Measurements from ENCODE around the gene TPRG1L.

The TPRG1L gene

DNA sequence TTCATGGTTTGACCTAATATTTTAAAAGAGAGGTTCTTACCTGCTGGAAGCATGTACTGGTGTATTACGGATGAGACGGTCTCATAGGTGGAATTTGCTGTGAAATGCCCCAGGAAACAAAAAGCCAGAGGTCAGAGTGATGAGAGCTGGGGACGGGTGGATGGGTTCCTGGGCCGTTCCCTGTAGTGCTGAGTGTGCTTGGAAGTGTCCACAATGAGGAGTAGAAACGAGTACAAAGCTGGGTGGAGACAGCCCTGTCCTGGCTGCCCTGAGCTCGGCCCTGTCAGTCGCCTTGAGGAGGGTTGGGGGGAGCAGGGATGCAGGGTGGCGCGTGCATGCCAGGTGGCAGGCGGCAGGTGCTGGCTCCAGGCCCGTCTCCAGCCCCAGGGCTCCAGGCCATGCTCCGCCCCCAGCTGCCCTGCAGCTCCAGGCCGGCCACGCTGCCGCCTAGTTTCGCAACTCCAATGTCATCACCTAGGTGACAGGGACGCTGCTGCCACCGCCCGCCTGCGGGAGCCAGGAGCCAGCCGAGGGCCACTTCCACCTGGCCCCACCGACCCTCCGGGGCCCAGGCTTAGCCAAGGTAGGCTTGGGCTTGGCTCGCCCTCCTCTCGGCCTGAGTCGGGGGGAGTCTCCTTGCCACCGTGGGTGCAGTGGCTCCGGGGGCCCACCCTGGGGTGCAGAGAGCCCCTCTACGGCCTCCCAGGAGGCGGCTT lies 43.9 kb downstream of the TPRG1L start:
- peak; percentile 71 for DNase-seq

GRCh38 chr1:3669421-3669821 lies 44.6 kb downstream of the TPRG1L start:
- DNase-seq, result no peak

- no peak for DNase-seq
Observed at GRCh38 chr1:3669971-3670431, 45.2 kb downstream of the TPRG1L start.

- DNase-seq, result no peak
Observed at GRCh38 chr1:3670823-3671265, 46.0 kb downstream of the TPRG1L start.

DNA sequence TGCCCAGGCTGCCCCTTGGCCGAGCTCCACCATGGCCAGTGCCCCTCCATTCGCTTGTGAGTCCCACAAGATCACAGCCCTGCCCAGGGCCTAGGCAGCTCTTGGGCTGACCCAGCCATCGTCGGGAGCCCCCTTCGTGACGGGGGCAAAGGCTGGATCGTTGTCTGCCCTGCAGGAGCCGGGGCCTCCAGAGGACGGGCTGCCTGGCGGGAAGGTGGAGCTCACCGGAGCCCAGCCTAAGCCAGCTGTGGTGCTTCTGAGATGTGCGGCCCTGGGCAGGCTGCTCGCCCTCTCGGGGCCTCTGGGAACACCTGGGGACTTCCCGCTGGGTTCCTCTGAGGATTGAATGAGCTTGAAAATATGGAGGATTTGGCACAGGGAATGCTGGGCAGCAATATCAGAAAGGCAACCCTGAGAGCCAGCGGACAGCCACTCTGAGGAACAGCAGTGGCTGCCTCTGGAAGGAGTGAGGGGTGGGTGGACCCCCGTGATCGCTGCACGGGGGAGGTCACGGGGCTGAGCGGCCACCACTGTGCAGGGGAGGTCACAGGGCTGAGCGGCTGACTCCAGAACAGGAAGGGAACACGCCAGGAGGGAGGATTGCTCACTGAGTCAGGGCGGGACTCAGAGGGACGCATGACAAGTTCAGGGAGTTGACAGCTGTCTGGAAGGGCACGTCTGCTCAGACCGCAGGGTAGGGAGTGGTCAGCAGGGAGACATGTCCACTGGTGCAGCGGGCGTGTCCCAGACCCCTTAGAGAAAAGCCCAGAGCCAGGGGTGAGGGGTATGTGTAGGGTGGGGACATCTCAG lies 46.8 kb downstream of the TPRG1L start:
- DNase-seq, result no peak

DNA sequence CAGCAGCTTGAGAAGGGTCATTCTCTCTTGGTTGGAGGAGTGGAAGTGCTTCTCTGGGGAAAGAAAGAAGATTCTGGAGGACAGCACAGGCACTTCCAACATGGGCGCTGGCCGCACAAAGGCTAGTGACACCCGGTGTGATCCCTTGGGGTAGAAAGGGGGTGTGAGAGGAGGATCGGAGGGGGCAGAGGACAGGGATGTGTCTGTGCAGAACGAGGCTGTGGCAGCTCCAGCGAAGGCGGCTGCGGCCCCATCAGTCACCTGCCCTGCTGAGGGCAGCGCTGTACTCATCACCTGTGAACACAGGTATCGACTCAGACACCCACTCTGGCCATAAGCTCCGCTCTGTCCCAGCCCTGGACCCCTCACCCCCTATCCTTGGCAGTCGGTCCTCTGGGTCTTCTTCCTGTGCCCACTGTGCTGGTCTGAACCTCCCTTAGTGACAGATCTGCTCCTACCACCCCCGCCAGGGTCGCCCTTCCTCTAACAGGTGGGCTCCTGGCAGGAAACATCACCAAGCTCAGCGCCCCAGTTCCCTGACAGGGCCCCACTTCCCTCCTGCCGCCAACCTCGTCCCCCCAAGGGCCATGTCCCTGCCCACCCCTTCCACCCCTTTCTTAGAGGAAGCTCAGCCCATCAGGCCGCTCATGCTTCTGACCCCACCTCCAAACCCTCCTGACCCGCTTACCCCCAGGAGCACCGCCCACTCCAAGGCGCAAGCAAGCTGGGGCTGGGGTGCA lies 47.6 kb downstream of the TPRG1L start:
- no peak for DNase-seq

DNA sequence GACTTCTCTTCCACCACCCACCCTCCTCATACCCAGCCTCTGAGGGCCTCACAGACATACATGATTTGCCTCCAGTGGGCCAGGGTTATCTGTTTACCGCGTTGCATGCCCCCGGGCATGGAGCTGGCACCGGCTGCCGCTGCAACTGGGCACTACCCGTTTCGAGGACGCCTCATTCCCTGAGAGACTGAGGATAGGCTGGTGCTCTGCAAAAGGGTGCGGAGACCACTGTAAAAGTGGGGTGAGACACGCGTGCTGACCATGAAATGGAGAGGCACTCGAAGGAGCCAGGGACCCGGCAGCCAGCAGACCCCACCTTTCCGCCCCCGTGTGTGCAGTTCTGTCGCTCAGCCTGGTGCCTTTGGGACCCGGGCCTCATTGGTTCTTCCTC lies 48.2 kb downstream of the TPRG1L start:
- no peak for DNase-seq

DNA sequence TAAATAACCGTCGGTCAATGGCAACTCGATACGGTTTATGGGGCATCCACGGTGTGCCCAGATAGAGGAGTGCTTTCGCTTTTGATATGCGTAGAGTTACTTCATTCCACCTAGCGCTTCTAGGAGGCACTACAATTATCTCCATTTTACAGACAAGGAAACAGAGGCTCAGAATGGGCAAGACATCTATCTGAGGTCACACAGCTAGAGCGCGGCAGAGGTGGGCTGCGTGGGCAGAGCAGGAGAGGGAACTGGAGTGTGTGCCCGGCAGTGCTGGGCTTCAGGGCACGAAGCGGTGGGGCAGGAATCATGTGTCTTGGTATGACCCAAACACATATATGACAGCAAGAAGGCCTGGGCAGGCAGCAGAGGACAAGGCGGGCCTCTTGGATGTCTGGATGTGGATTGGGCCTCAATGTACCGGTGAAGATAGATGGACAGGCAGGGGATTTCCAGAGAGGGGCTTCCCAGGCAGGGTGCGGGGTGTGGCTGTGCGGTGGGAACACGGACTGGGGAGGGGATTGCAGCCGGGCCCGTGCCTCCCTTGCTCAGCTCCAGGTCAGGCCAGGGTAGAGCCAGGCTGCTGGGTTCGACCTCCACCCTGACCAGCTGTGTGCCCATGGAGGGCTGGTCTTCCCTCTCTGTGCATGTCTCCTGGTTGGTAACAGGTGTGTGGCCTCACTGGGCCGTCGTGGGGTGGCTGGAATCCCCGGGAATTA lies 48.7 kb downstream of the TPRG1L start:
- no peak for DNase-seq

DNA sequence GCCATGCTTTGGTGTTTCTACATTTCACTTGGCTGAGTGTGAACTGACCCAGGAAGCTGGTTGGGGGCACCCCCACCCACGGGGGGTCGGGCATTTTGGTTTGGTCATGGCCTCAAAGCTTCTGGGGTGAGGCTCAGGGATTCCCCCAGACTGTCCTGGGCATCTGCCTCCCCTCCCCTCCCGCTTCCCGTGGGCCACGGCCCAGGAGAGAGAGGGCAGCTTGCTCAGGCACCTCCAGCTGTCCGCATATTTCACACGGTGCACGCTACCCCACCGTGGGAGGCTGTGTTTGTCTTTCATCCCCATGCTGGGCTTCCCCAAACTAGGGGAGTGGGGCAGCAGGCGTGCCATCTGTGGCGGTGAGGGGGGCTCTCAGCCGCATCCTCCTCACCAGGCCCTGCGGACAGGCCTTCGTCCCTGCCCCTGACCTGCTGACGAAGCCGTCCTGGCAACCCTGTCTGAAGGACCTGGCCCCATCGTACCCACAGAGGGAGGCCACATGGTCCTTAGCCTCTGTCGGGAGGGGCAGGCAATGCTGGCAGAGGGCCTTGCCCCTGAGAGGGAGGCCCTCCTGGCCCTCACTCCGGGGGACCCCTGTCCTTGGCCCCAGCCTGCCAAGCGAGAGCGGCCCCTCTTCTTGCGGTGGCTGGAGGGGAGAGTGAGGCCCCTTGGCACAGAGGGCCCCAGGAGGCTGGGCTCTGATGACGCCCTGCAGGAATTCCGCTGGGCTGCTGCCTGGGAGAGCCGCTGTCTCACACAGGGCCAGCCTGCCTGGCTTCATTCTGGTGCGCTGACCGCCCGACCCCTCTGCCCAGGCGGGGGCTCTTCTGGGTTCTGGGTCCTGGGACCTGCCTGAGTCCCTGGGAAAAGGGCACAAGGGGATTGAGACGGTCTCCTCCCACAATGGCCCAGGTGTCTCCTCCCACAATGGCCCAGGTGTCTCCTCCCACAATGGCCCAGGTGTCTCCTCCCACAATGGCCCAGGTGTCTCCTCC lies 49.6 kb downstream of the TPRG1L start:
- DNase-seq, result no peak

DNA sequence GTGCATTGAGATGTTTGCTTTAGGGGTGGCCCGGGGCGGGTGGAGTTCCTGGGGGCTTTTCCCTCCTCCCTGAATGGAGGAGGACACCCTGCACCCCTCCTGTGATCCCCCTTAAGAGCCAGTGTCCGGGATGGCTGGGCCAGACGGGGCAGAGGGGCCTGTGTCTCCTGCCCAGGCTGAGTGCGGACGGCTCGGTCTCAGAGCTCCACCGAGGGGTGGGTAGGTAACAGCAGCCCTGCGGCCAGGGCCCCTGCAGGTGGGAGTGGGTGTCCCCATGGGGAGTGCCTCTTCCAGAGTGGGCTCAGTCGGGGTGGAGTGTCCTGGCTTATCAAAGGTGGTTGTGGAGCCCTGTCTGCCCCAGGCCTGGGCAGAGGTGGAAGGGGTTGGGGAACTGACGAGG lies 50.6 kb downstream of the TPRG1L start:
- no peak for DNase-seq

- DNase-seq, result no peak
Observed at GRCh38 chr1:3676581-3677470, 52.0 kb downstream of the TPRG1L start.

- no peak for DNase-seq
Observed at GRCh38 chr1:3677484-3677883, 52.7 kb downstream of the TPRG1L start.

GRCh38 chr1:3678361-3679097 lies 53.7 kb downstream of the TPRG1L start:
- no peak for DNase-seq

- no peak for DNase-seq
Observed at GRCh38 chr1:3679098-3679555, 54.3 kb downstream of the TPRG1L start.

All from NCI-H774 (cell line).